ENCODE measurements around the gene GYG2. TPM values are rescaled to one million over a fixed set of nuclear protein-coding genes. Genes with fewer than 3 reads are reported as not detected.
"Not testable (repeated sequence)": the region's sequence is repeated elsewhere in the genome, so short reads cannot be mapped to it uniquely, and the experiment has no call there.

Gene GYG2
- 1 to 10 TPM; 4.3 to 6.0 TPM for total RNA-seq

- Histone ChIP-seq H3K36me3 (no peaks in the 10 kb centered on the region), H3K9me3 (no peaks in the 10 kb centered on the region), H3K4me3 (peak within 1 kb of the TSS; percentile 11 to 49), H3K4me1 (peaks cover 0 to 12% of the 10 kb centered on the region in 2 donors), H3K27ac (no peak within 1 kb of the TSS), H3K27me3 (peaks cover 0 to 5% of the 10 kb centered on the region in 2 donors)
- no peak for TF ChIP-seq CTCF (IDR thresholded peaks at IDR 0.05)
- no peak for DNase-seq (ENCODE audit: low spot score)
Observed at GRCh38 chrX:2828344-2828958, at the start of gene GYG2. TSS of gene GYG2 (plus strand) at chrX:2828930. CDS start at chrX:2830189, 1,259 bp downstream.

GRCh38 chrX:2780472-2781225 is 48.1 kb upstream of the GYG2 start:
- H3K9me3 ChIP-seq; DNase-seq (ENCODE audit: low spot score): not testable (repeated sequence)

GRCh38 chrX:2781226-2781571 is 47.5 kb upstream of the GYG2 start:
- no peak for TF ChIP-seq CTCF (IDR thresholded peaks at IDR 0.05)
- DNase-seq (ENCODE audit: low spot score): no peak
- no peaks in the 10 kb centered on the region for H3K27me3 ChIP-seq
- no peaks in the 10 kb centered on the region for H3K4me1 ChIP-seq
- no peaks in the 10 kb centered on the region for H3K36me3 ChIP-seq
- H3K4me3 ChIP-seq: no peak overlapping the region
- H3K9me3 ChIP-seq: no peaks in the 10 kb centered on the region
- no peak overlapping the region for H3K27ac ChIP-seq

More at GRCh38 chrX:2780472-2781225, 48.1 kb upstream of the GYG2 start:
- H3K4me1 ChIP-seq, H3K27me3 ChIP-seq, H3K4me3 ChIP-seq, H3K36me3 ChIP-seq, H3K27ac ChIP-seq: not testable (repeated sequence)

- Histone ChIP-seq H3K36me3 (no peaks in the 10 kb centered on the region), H3K4me1 (no peaks in the 10 kb centered on the region), H3K27me3 (no peaks in the 10 kb centered on the region), H3K4me3 (no peak overlapping the region), H3K27ac (no peak overlapping the region), H3K9me3 (no peaks in the 10 kb centered on the region)
- TF ChIP-seq CTCF (IDR thresholded peaks at IDR 0.05): no peak
- no peak for DNase-seq (ENCODE audit: low spot score)
Observed at GRCh38 chrX:2781698-2782097, 47.0 kb upstream of the GYG2 start.

GRCh38 chrX:2782171-2782570 is 46.6 kb upstream of the GYG2 start:
- Histone ChIP-seq H3K4me1 (no peaks in the 10 kb centered on the region), H3K4me3 (no peak overlapping the region), H3K27ac (no peak overlapping the region), H3K27me3 (no peaks in the 10 kb centered on the region), H3K36me3 (no peaks in the 10 kb centered on the region), H3K9me3 (no peaks in the 10 kb centered on the region)
- no peak for TF ChIP-seq CTCF (IDR thresholded peaks at IDR 0.05)
- DNase-seq (ENCODE audit: low spot score): no peak

GRCh38 chrX:2782778-2783177 is 46.0 kb upstream of the GYG2 start:
- H3K4me1 ChIP-seq: no peaks in the 10 kb centered on the region
- H3K27ac ChIP-seq: no peak overlapping the region
- H3K4me3 ChIP-seq: no peak overlapping the region
- no peak for TF ChIP-seq CTCF (IDR thresholded peaks at IDR 0.05)
- no peaks in the 10 kb centered on the region for H3K27me3 ChIP-seq
- H3K36me3 ChIP-seq: no peaks in the 10 kb centered on the region
- no peak for DNase-seq (ENCODE audit: low spot score)
- H3K9me3 ChIP-seq: no peaks in the 10 kb centered on the region

All from right atrium auricular region (tissue), 2 donors.